Measurements from ENCODE around the gene CSMD2.

Gene CSMD2

GRCh38 chr1:33814166-33814565, 350.9 kb downstream of the CSMD2 start:
- no peak overlapping the region for H3K4me2 ChIP-seq (ENCODE audit: low read depth, low read length, poor library complexity, severe bottlenecking)
- no peak overlapping the region for H3K9ac ChIP-seq (ENCODE audit: low read depth, low read length, poor library complexity, severe bottlenecking)
- no peak overlapping the region for H2AFZ ChIP-seq (ENCODE audit: low read length)
- H3K9me3 ChIP-seq (ENCODE audit: insufficient read depth, low read depth, low read length) = no peaks in the 10 kb centered on the region
- H3K79me2 ChIP-seq (ENCODE audit: insufficient read depth, low read length) = no peaks in the 10 kb centered on the region
- TF ChIP-seq, protein P1, sequence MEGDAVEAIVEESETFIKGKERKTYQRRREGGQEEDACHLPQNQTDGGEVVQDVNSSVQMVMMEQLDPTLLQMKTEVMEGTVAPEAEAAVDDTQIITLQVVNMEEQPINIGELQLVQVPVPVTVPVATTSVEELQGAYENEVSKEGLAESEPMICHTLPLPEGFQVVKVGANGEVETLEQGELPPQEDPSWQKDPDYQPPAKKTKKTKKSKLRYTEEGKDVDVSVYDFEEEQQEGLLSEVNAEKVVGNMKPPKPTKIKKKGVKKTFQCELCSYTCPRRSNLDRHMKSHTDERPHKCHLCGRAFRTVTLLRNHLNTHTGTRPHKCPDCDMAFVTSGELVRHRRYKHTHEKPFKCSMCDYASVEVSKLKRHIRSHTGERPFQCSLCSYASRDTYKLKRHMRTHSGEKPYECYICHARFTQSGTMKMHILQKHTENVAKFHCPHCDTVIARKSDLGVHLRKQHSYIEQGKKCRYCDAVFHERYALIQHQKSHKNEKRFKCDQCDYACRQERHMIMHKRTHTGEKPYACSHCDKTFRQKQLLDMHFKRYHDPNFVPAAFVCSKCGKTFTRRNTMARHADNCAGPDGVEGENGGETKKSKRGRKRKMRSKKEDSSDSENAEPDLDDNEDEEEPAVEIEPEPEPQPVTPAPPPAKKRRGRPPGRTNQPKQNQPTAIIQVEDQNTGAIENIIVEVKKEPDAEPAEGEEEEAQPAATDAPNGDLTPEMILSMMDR (conservative IDR thresholded peaks at IDR 0.05; ENCODE audit: low read length) = no peak
- H3F3A ChIP-seq (ENCODE audit: low read depth) = no peaks in the 10 kb centered on the region
- H3K4me3 ChIP-seq (ENCODE audit: low read length, poor library complexity, severe bottlenecking) = no peak overlapping the region
- H3K27me3 ChIP-seq (ENCODE audit: insufficient read depth, low read length, poor library complexity, severe bottlenecking) = no peaks in the 10 kb centered on the region
- no peaks in the 10 kb centered on the region for H3K4me1 ChIP-seq (ENCODE audit: insufficient read depth, low read length, poor library complexity, severe bottlenecking)
- H4K20me1 ChIP-seq (ENCODE audit: insufficient read depth, low read length, poor library complexity, severe bottlenecking) = no peaks in the 10 kb centered on the region
- H3K9me2 ChIP-seq (replicated peaks; ENCODE audit: low read depth, low read length) = no peaks in the 10 kb centered on the region
- no peaks in the 10 kb centered on the region for H3K36me3 ChIP-seq (ENCODE audit: insufficient read depth, low read length)

- no peaks in the 10 kb centered on the region for H3K4me1 ChIP-seq (ENCODE audit: insufficient read depth, low read length, poor library complexity, severe bottlenecking)
- H3K36me3 ChIP-seq (ENCODE audit: insufficient read depth, low read length) = no peaks in the 10 kb centered on the region
- no peak for TF ChIP-seq EZH2phosphoT487 (IDR thresholded peaks at IDR 0.05; ENCODE audit: borderline replicate concordance)
- TF ChIP-seq, protein P1 (conservative IDR thresholded peaks at IDR 0.05; ENCODE audit: low read length) = no peak
- no peaks in the 10 kb centered on the region; the same call in 1 of the 2 replicates for H3K9me3 ChIP-seq (ENCODE audit: insufficient read depth, low read depth, low read length)
- H3K9ac ChIP-seq (ENCODE audit: low read depth, low read length, poor library complexity, severe bottlenecking) = no peak overlapping the region
- no peaks in the 10 kb centered on the region for H3K27me3 ChIP-seq (ENCODE audit: insufficient read depth, low read length, poor library complexity, severe bottlenecking)
- no peaks in the 10 kb centered on the region for H3K9me2 ChIP-seq (replicated peaks; ENCODE audit: low read depth, low read length)
- no peak overlapping the region for H2AFZ ChIP-seq (ENCODE audit: low read length)
- H3K4me3 ChIP-seq (ENCODE audit: low read length, poor library complexity, severe bottlenecking) = no peak overlapping the region
- H3K79me2 ChIP-seq (ENCODE audit: insufficient read depth, low read length) = no peaks in the 10 kb centered on the region
- no peaks in the 10 kb centered on the region for H4K20me1 ChIP-seq (ENCODE audit: insufficient read depth, low read length, poor library complexity, severe bottlenecking)
- H3F3A ChIP-seq (ENCODE audit: low read depth) = no peaks in the 10 kb centered on the region
- no peak overlapping the region for H3K4me2 ChIP-seq (ENCODE audit: low read depth, low read length, poor library complexity, severe bottlenecking)
Measured at GRCh38 chr1:33810571-33810970, 354.5 kb downstream of the CSMD2 start.

- no peaks in the 10 kb centered on the region for H3K9me2 ChIP-seq (replicated peaks; ENCODE audit: low read depth, low read length)
- no peaks in the 10 kb centered on the region for H3K79me2 ChIP-seq (ENCODE audit: insufficient read depth, low read length)
- H2AFZ ChIP-seq (ENCODE audit: low read length) = no peak overlapping the region
- H3K4me1 ChIP-seq (ENCODE audit: insufficient read depth, low read length, poor library complexity, severe bottlenecking) = no peaks in the 10 kb centered on the region
- H4K20me1 ChIP-seq (ENCODE audit: insufficient read depth, low read length, poor library complexity, severe bottlenecking) = no peaks in the 10 kb centered on the region
- no peaks in the 10 kb centered on the region for H3F3A ChIP-seq (ENCODE audit: low read depth)
- no peak overlapping the region for H3K9ac ChIP-seq (ENCODE audit: low read depth, low read length, poor library complexity, severe bottlenecking)
- TF ChIP-seq EZH2phosphoT487 (IDR thresholded peaks at IDR 0.05; ENCODE audit: borderline replicate concordance) = no peak
- TF ChIP-seq, protein P1 (conservative IDR thresholded peaks at IDR 0.05; ENCODE audit: low read length) = no peak
- no peak overlapping the region for H3K4me3 ChIP-seq (ENCODE audit: low read length, poor library complexity, severe bottlenecking)
- no peak overlapping the region for H3K4me2 ChIP-seq (ENCODE audit: low read depth, low read length, poor library complexity, severe bottlenecking)
- H3K9me3 ChIP-seq (ENCODE audit: insufficient read depth, low read depth, low read length) = no peaks in the 10 kb centered on the region; the same call in 1 of the 2 replicates
- H3K27me3 ChIP-seq (ENCODE audit: insufficient read depth, low read length, poor library complexity, severe bottlenecking) = no peaks in the 10 kb centered on the region
- H3K36me3 ChIP-seq (ENCODE audit: insufficient read depth, low read length) = no peaks in the 10 kb centered on the region
Measured at GRCh38 chr1:33805988-33806387, 359.0 kb downstream of the CSMD2 start.
